GM12878 (cell line): Measurements from ENCODE around the gene RNF220. TPM values are rescaled to one million over a fixed set of nuclear protein-coding genes. Genes with fewer than 3 reads are reported as not detected.

Experiments
- ATAC-seq: fragments of 200-7000 bp; cut with Tn5 transposase; 3 replicates; pipeline ENCODE4 v1.9.1; 2020; ENCODE audit warnings: mild to moderate bottlenecking, moderate library complexity
- BruUV-seq: library from RNA; stranded (reverse); fragments of 400-500 nt; replicated peaks from 2 replicates; lab custom pipeline; 2021; lab: Mats Ljungman, UMichigan
- CTCF ChIA-PET: fragments of 300-600 bp; sonication (Branson Sonifier 250); formaldehyde crosslinking; extraction: SDS; loops from one replicate; lab custom pipeline; 2021; ENCODE audit warnings: inconsistent platforms; lab: Yijun Ruan, JAX
- POLR2A ChIA-PET: fragments of 350-600 bp; formaldehyde crosslinking; extraction: SDS; loops from one replicate; lab custom pipeline; 2021; ENCODE audit warnings: inconsistent platforms; lab: Charles Lee
- RAD21 ChIA-PET: fragments of 300-600 bp; sonication (Branson Sonifier 250); formaldehyde crosslinking; loops from one replicate; lab custom pipeline; 2023; ENCODE audit warnings: antibody characterized with exemption; ENCODE audit not compliant: unreplicated experiment; lab: Charles Lee
- SMC1A ChIA-PET: fragments of 300-600 bp; sonication (Branson Sonifier 250); formaldehyde crosslinking; loops from one replicate; lab custom pipeline; 2023; ENCODE audit not compliant: unreplicated experiment, uncharacterized antibody; lab: Charles Lee
- DNase-seq: peaks from one replicate; pipeline ENCODE4 v3.0.0-alpha.2; 2011; ENCODE audit warnings: low read depth, low spot score
- FAIRE-seq: peaks from 3 replicates; lab custom pipeline; 2011; peaks lifted over from hg19 to GRCh38; lab: Jason Lieb, UNC
- H2AFZ ChIP-seq: 2 replicates; pipeline ENCODE4 v1.6.0; 2011; ENCODE audit warnings: low read depth, low read length, control low read depth; ENCODE audit not compliant: control insufficient read depth
- H3K27ac ChIP-seq: 2 replicates; pipeline ENCODE4 v1.5.1; 2011; ENCODE audit warnings: control low read depth; ENCODE audit not compliant: control insufficient read depth, insufficient read depth
- H3K27me3 ChIP-seq, 2 experiments: replicated peaks in 1 of 2; 2 replicates each; pipeline versions ENCODE4 v1.6.0 to v1.6.1; 2011; ENCODE audit warnings: low read length in 1 of 2; ENCODE audit not compliant: control insufficient read depth in 2 of 2, insufficient read depth in 2 of 2
- H3K36me3 ChIP-seq, 2 experiments: 2 replicates each; pipeline ENCODE4 v1.5.1; 2011; ENCODE audit warnings: low read length in 1 of 2; ENCODE audit not compliant: control insufficient read depth in 2 of 2, insufficient read depth in 2 of 2
- H3K4me1 ChIP-seq: 2 replicates; pipeline ENCODE4 v1.6.1; 2011; ENCODE audit warnings: mild to moderate bottlenecking, low read length, moderate library complexity, mixed read lengths; ENCODE audit not compliant: control insufficient read depth, insufficient read depth
- H3K4me2 ChIP-seq: 2 replicates; pipeline ENCODE4 v1.6.0; 2011; ENCODE audit warnings: control low read depth; ENCODE audit not compliant: control insufficient read depth, insufficient read depth
- H3K4me3 ChIP-seq: fragments of 200-600 bp; sonication (generic); 2 replicates; pipeline ENCODE4 v1.5.1; 2016
- H3K79me2 ChIP-seq: 2 replicates; pipeline ENCODE4 v1.6.0; 2011; ENCODE audit warnings: low read length; ENCODE audit not compliant: control insufficient read depth, insufficient read depth
- H3K9ac ChIP-seq: 2 replicates; pipeline ENCODE4 v1.8.0; 2011; ENCODE audit warnings: low read length, control low read depth, mixed read lengths; ENCODE audit not compliant: control insufficient read depth, insufficient read depth
- H3K9me3 ChIP-seq: replicated peaks from 3 replicates; pipeline ENCODE4 v1.5.1; 2011; ENCODE audit warnings: mild to moderate bottlenecking, low read length; ENCODE audit not compliant: control insufficient read depth, insufficient read depth
- H4K20me1 ChIP-seq: 2 replicates; pipeline ENCODE4 v1.6.0; 2011; ENCODE audit not compliant: control insufficient read depth, insufficient read depth
- ATF2 ChIP-seq: IDR thresholded peaks from 2 replicates; pipeline ENCODE4 v1.6.1; 2012; ENCODE audit warnings: low read length, inconsistent platforms
- BCLAF1 ChIP-seq: fragments of 450-650 bp; IDR thresholded peaks from 2 replicates; pipeline ENCODE4 v1.6.1; 2017; ENCODE audit warnings: antibody characterized with exemption, mild to moderate bottlenecking, moderate library complexity
- CBFB ChIP-seq: IDR thresholded peaks from 2 replicates; pipeline ENCODE4 v1.6.1; 2016; ENCODE audit warnings: antibody characterized with exemption, low read depth
- E2F8 ChIP-seq: fragments of 450-650 bp; IDR thresholded peaks from 2 replicates; pipeline ENCODE4 v1.6.1; 2018; ENCODE audit warnings: mild to moderate bottlenecking, low read depth, moderate library complexity; ENCODE audit not compliant: partially characterized antibody
- E4F1 ChIP-seq: fragments of 450-650 bp; IDR thresholded peaks from 2 replicates; pipeline ENCODE4 v1.6.1; 2018; ENCODE audit warnings: borderline replicate concordance, mild to moderate bottlenecking; ENCODE audit not compliant: partially characterized antibody
- ESRRA ChIP-seq: IDR thresholded peaks from 2 replicates; pipeline ENCODE4 v1.6.1; 2012; ENCODE audit warnings: mild to moderate bottlenecking, low read length, improper control_type of control experiment
- IRF5 ChIP-seq: fragments of 450-650 bp; IDR thresholded peaks from 2 replicates; pipeline ENCODE4 v1.6.1; 2017; ENCODE audit warnings: borderline replicate concordance
- MTA2 ChIP-seq: fragments of 450-650 bp; IDR thresholded peaks from 2 replicates; pipeline ENCODE4 v1.6.1; 2016; ENCODE audit warnings: low read depth, mild to moderate bottlenecking, moderate library complexity
- NFXL1 ChIP-seq: fragments of 450-650 bp; IDR thresholded peaks from 2 replicates; pipeline ENCODE4 v1.6.1; 2017; ENCODE audit warnings: antibody characterized with exemption, mild to moderate bottlenecking, borderline replicate concordance
- NFYB ChIP-seq: IDR thresholded peaks from 2 replicates; pipeline ENCODE4 v1.6.1; 2011; ENCODE audit warnings: low read depth, mild to moderate bottlenecking, low read length, improper control_type of control experiment, moderate library complexity; ENCODE audit not compliant: insufficient read depth
- SPI1 ChIP-seq: IDR thresholded peaks from 2 replicates; pipeline ENCODE4 v1.6.1; 2011; ENCODE audit warnings: low read depth, mild to moderate bottlenecking, low read length, moderate library complexity, borderline replicate concordance; ENCODE audit not compliant: insufficient read depth
- SREBF1 ChIP-seq: IDR thresholded peaks from 2 replicates; pipeline ENCODE4 v1.6.1; 2012; ENCODE audit warnings: mild to moderate bottlenecking, low read length
- TCF7 ChIP-seq: IDR thresholded peaks from 2 replicates; pipeline ENCODE4 v1.6.1; 2014; ENCODE audit warnings: antibody characterized with exemption, borderline replicate concordance
- ZNF622 ChIP-seq: fragments of 450-650 bp; IDR thresholded peaks from 2 replicates; pipeline ENCODE4 v1.6.1; 2017; ENCODE audit warnings: mild to moderate bottlenecking, inconsistent platforms
- WGBS: methylation state at CpG from one replicate; pipeline ENCODE4 v1.1.6; 2016; ENCODE audit warnings: low lambda C conversion rate; ENCODE audit not compliant: insufficient replicate concordance, insufficient coverage; ENCODE audit errors: missing lambda C conversion rate; 5-methylcytosine and 5-hydroxymethylcytosine counted together
- in situ Hi-C: fragments of 300-500 bp; cut with MboI; formaldehyde crosslinking; loops from 9 replicates; pipeline ENCODE4 v1.14.3; 2018; ENCODE audit warnings: mixed read lengths
- intact Hi-C: fragments of 100-400 bp; cut with micrococcal nuclease; formaldehyde crosslinking; loops from one replicate; pipeline ENCODE4 v1.14.2; 2022; ENCODE audit not compliant: unreplicated experiment
- polyA plus RNA-seq, 11 experiments: library from polyadenylated mRNA; depleted of rRNA in 4 of 11; unstranded in 6 of 11; stranded (reverse) in 5 of 11; fragments of >200 nt; fragmentation: Nextera tagmentation in 4 of 11; fragmentation: Illumina TruSeq in 1 of 11; extraction: Ambion mirVana in 4 of 11; extraction: Trizol in 1 of 11; gene quantifications; 1 replicate in 1 of 11; 2 replicates in 10 of 11; pipeline versions ENCODE4 v1.2.1 to v1.2.3, GENCODE V29; 2011 to 2016; ENCODE audit warnings: inconsistent platforms in 2 of 11, missing spikeins in 2 of 11, low read depth in 1 of 11
- total RNA-seq, 4 experiments: library from RNA; depleted of rRNA in 3 of 4; stranded (reverse); fragments of >200 nt in 3 of 4; fragmentation: Illumina TruSeq in 1 of 4; extraction: Trizol in 1 of 4; gene quantifications; 2 replicates each; pipeline versions ENCODE4 v1.2.1 to v1.2.3, GENCODE V29; 2013 to 2021

RNF220 gene
- total and polyA plus RNA-seq, 10 of the 15 experiments (the other 5 are each of a cell fraction or from before 2014, with no cell fraction given), result 4.6 to 84.1 (median 53.7) TPM

GRCh38 chr1:44617703-44618029 lies 212.6 kb downstream of the RNF220 start:
- intact Hi-C loops, result no loop called here
- DNase-seq (no peak), FAIRE-seq (no peak), ATAC-seq (no peak)
- ChIA-PET CTCF (no interaction called here), RAD21 (no interaction called here), SMC1A (no interaction called here), POLR2A (no interaction called here)
- H3K36me3 ChIP-seq, result no peaks in the 10 kb centered on the region
- in situ Hi-C loops, result no loop called here
- no peak overlapping the region for H3K27ac ChIP-seq
- no peaks in the 10 kb centered on the region for H4K20me1 ChIP-seq
- no peaks in the 10 kb centered on the region for H3K79me2 ChIP-seq
- H2AFZ ChIP-seq, result no peak overlapping the region
- no peaks in the 10 kb centered on the region for H3K4me1 ChIP-seq
- H3K4me3 ChIP-seq, result no peak overlapping the region
- H3K4me2 ChIP-seq, result no peak overlapping the region
- no peak overlapping the region for H3K9ac ChIP-seq
- no peaks in the 10 kb centered on the region; a peak in 3 of 4 replicates for H3K27me3 ChIP-seq
- WGBS, result 0% methylated on average over 1 of the region's 1 CpG
- no peaks in the 10 kb centered on the region for H3K9me3 ChIP-seq
- no TSS peak for BruUV-seq
- TF ChIP-seq ZNF622 (no peak), BCLAF1 (no peak), SPI1 (no peak), E2F8 (no peak), MTA2 (no peak), CBFB (no peak), ESRRA (no peak), TCF7 (no peak), NFXL1 (no peak), NFYB (no peak), IRF5 (no peak), ATF2 (no peak), E4F1 (no peak), SREBF1 (no peak)
